ENCODE data around the gene SORL1-AS1. TPM values are rescaled to one million over a fixed set of nuclear protein-coding genes. Genes with fewer than 3 reads are reported as not detected.

The SORL1-AS1 gene

GRCh38 chr11:121389651-121390050 lies 63.1 kb downstream of the SORL1-AS1 start:
- Mint-ChIP-seq H3K27me3 (ENCODE audit: low read depth) (no peaks in the 10 kb centered on the region), H3K4me3 (no peak overlapping the region), H3K4me1 (ENCODE audit: low read depth) (peaks cover 7% of the 10 kb centered on the region), H3K9me3 (no peaks in the 10 kb centered on the region), H3K36me3 (ENCODE audit: insufficient read depth) (no peaks in the 10 kb centered on the region)
- ATAC-seq (no peak), DNase-seq (no peak)

Other genes starting within 250 kb of the SORL1-AS1 start
- gene SC5D, start 160.2 kb downstream of the SORL1-AS1 start, total RNA-seq: 10 to 100 TPM; 15.7 to 16.5 (median 16.4) TPM
- 10 to 100 TPM; 21.3 to 25.6 (median 21.3) TPM for gene SORL1, start 653 bp downstream of the SORL1-AS1 start, total RNA-seq